ENCODE data around the gene SLC38A2. TPM values are rescaled to one million over a fixed set of nuclear protein-coding genes. Genes with fewer than 3 reads are reported as not detected.

The SLC38A2 gene
- total RNA-seq, 1 experiment from 2014 or later: 341 TPM

DNA sequence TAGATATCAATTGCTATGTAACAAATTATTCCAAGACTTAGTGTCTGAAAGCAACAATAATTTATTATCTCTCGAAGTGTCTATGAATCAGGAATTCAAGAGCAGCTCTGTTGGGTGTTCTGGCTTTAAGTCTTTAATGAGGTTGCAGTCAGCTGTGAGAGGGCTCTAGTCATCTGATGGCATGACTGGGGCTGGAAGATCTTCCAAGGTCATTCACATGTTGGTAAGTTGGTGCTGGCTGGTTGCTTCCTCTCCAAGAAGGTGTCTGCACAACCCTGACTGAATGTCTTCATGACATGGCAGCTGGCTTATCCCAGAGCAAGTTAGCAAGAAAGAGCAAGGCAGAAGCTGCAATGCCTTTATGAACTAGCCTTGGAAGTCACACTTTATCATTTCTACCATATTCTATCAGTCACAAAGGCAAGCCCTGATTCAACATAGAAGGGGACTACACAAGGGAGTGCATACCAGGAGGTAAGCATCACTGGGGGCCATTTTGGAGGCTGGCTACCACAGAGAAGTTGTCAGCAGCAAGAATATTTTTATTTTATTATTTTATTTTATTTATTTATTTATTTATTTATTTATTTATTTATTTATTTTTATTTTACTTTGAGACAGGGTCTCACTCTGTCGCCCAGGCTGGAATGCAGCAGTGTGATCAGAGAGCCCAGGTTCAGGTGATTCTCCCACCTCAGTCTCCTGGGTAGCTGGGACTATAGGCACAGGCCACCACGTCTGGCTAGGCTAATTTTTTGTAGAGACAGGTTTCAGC is 7.6 kb upstream of the SLC38A2 start:
- DNase-seq (ENCODE audit: low read depth, low spot score): no peak
- Histone ChIP-seq H3K4me1 (ENCODE audit: control insufficient read depth, insufficient read depth, low read length) (peaks cover 30% of the 10 kb centered on the region), H3K36me3 (ENCODE audit: control insufficient read depth, insufficient read depth, low read length) (no peaks in the 10 kb centered on the region; the same call in 1 of the 2 replicates), H3K27me3 (ENCODE audit: control insufficient read depth, insufficient read depth, low read length) (no peaks in the 10 kb centered on the region), H3K27ac (ENCODE audit: low read length) (peak overlapping the region; percentile 95), H3K4me3 (ENCODE audit: low read depth in 2 of 2, low read length in 2 of 2) (no peak overlapping the region), H3K9me3 (ENCODE audit: control insufficient read depth, insufficient read depth, low read depth, low read length) (no peaks in the 10 kb centered on the region)
- intact Hi-C loops (cut with micrococcal nuclease; ENCODE audit: unreplicated experiment): no loop called here
- no TSS peak for BruUV-seq (replicated peaks)
- no peak for ATAC-seq
- TF ChIP-seq, protein P1, sequence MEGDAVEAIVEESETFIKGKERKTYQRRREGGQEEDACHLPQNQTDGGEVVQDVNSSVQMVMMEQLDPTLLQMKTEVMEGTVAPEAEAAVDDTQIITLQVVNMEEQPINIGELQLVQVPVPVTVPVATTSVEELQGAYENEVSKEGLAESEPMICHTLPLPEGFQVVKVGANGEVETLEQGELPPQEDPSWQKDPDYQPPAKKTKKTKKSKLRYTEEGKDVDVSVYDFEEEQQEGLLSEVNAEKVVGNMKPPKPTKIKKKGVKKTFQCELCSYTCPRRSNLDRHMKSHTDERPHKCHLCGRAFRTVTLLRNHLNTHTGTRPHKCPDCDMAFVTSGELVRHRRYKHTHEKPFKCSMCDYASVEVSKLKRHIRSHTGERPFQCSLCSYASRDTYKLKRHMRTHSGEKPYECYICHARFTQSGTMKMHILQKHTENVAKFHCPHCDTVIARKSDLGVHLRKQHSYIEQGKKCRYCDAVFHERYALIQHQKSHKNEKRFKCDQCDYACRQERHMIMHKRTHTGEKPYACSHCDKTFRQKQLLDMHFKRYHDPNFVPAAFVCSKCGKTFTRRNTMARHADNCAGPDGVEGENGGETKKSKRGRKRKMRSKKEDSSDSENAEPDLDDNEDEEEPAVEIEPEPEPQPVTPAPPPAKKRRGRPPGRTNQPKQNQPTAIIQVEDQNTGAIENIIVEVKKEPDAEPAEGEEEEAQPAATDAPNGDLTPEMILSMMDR (IDR thresholded peaks at IDR 0.05): no peak
- TF ChIP-seq REST (IDR thresholded peaks at IDR 0.05; ENCODE audit: insufficient read depth in 1 of 2, low read depth in 2 of 2, low read length in 1 of 2): no peak
- no peak for TF ChIP-seq SIN3A (IDR thresholded peaks at IDR 0.05; ENCODE audit: borderline replicate concordance, insufficient read depth, low read depth, low read length)
- TF ChIP-seq TCF7L2 (IDR thresholded peaks at IDR 0.05; ENCODE audit: low read depth, low read length): no peak
- TF ChIP-seq POLR2AphosphoS5 (IDR thresholded peaks at IDR 0.05; ENCODE audit: low read depth, low read length): no peak
- in situ Hi-C loops (cut with HindIII; ENCODE audit: low pct_unique_long_range_greater_than_20kb, low sequenced_read_pairs): no loop called here
- ChIA-PET POLR2A (interaction anchor here (0.9 kb wide), 1 partner anchor 111 kb away, joined by 3 read pairs; no protein-coding TSS in a partner anchor), CTCF (no interaction called here)

DNA sequence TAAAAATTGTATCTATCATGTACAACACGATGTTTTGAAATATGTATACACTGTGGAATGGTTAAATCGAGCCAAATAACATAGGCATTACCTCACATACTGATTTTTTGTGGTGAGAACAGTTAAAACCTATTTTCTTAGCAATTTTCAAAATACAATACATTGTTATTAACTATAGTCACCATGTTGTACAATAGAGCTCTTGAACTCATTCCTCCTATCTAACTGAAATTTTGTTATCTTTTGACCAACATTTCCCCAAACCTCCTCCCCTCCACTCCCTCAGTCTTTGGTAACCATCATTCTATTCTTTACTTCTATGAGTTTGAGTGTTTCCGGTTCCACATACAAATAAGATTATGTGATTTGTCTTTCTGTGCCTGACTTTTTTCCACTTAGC is 6.8 kb upstream of the SLC38A2 start:
- intact Hi-C loops (cut with micrococcal nuclease; ENCODE audit: unreplicated experiment): no loop called here
- no TSS peak for BruUV-seq (replicated peaks)
- no peak for TF ChIP-seq POLR2AphosphoS5 (IDR thresholded peaks at IDR 0.05; ENCODE audit: low read depth, low read length)
- no peak for TF ChIP-seq SIN3A (IDR thresholded peaks at IDR 0.05; ENCODE audit: borderline replicate concordance, insufficient read depth, low read depth, low read length)
- no peak for TF ChIP-seq TCF7L2 (IDR thresholded peaks at IDR 0.05; ENCODE audit: low read depth, low read length)
- TF ChIP-seq, protein P1 (IDR thresholded peaks at IDR 0.05): no peak
- TF ChIP-seq REST (IDR thresholded peaks at IDR 0.05; ENCODE audit: insufficient read depth in 1 of 2, low read depth in 2 of 2, low read length in 1 of 2): no peak
- no peak for ATAC-seq
- DNase-seq (ENCODE audit: low read depth, low spot score): no peak
- CTCF ChIA-PET: no interaction called here
- Histone ChIP-seq H3K27me3 (ENCODE audit: control insufficient read depth, insufficient read depth, low read length) (no peaks in the 10 kb centered on the region), H3K36me3 (ENCODE audit: control insufficient read depth, insufficient read depth, low read length) (no peaks in the 10 kb centered on the region; the same call in 1 of the 2 replicates), H3K4me1 (ENCODE audit: control insufficient read depth, insufficient read depth, low read length) (peaks cover 30% of the 10 kb centered on the region), H3K4me3 (ENCODE audit: low read depth in 2 of 2, low read length in 2 of 2) (no peak overlapping the region), H3K27ac (ENCODE audit: low read length) (peak overlapping the region; percentile 25; the same call in 1 of the 2 replicates), H3K9me3 (ENCODE audit: control insufficient read depth, insufficient read depth, low read depth, low read length) (no peaks in the 10 kb centered on the region)
- in situ Hi-C loops (cut with HindIII; ENCODE audit: low pct_unique_long_range_greater_than_20kb, low sequenced_read_pairs): no loop called here
- POLR2A ChIA-PET: interaction anchor here (0.5 to 1.0 kb wide), 2 partner anchors 32 to 219 kb away, joined by 3 to 5 read pairs; no protein-coding TSS in a partner anchor
